Measurements from ENCODE around the gene HOXA7.

DNA sequence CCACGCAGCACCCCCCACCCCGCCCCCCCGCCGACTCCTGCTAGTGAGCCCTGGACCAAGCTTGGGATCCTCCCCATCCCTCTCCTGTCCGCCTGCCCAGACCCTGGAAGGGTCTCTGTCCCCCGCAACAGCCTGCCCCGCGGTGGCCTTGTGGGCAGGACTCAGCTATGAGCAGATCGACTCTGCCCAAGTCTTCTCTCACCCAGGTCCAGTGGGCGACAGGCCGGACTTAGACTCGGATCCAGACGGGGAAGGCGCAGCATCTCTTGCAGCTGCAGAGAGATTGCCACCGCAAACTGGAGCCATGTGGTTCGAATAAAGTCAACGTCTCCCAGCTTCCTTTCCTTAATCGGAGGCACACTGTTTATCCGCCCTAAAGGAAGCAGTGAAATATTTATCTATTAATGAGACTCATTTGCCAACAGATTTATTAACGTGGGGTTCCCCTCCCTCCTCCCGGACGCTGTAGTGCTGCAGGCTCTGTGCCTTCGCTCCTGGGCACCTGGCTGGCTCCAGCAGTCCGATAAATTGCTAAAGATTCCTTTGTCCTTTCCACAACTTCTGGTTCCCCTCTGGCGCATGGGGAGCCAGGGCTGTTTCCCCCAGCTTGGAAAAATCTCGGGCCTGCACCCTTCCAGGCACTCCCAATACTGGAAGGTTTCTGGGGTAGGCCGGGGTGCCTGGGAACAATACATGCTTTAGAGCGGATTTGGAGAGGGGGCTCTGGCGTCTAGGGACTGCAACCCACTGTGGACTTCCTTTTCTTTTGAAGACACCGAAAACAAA lies 634 bp upstream of the HOXA7 start:
- TF ChIP-seq, protein P1, sequence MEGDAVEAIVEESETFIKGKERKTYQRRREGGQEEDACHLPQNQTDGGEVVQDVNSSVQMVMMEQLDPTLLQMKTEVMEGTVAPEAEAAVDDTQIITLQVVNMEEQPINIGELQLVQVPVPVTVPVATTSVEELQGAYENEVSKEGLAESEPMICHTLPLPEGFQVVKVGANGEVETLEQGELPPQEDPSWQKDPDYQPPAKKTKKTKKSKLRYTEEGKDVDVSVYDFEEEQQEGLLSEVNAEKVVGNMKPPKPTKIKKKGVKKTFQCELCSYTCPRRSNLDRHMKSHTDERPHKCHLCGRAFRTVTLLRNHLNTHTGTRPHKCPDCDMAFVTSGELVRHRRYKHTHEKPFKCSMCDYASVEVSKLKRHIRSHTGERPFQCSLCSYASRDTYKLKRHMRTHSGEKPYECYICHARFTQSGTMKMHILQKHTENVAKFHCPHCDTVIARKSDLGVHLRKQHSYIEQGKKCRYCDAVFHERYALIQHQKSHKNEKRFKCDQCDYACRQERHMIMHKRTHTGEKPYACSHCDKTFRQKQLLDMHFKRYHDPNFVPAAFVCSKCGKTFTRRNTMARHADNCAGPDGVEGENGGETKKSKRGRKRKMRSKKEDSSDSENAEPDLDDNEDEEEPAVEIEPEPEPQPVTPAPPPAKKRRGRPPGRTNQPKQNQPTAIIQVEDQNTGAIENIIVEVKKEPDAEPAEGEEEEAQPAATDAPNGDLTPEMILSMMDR (IDR thresholded peaks at IDR 0.05), result no peak
- no peak for TF ChIP-seq POLR2A (IDR thresholded peaks at IDR 0.05)
- TF ChIP-seq POLR2AphosphoS5 (IDR thresholded peaks at IDR 0.05), result no peak
